HG03097 (cell line): Measurements from ENCODE around the gene ENKUR.
"Not testable (repeated sequence)": the region's sequence is repeated elsewhere in the genome, so short reads cannot be mapped to it uniquely, and the experiment has no call there.

Source experiments
- ATAC-seq: cut with Tn5 transposase; IDR thresholded peaks from one replicate; pipeline ENCODE4 v1.9.1; 2021; ENCODE audit not compliant: unreplicated experiment, low FRiP score

The ENKUR gene

GRCh38 chr10:25024528-25024927, 8.6 kb upstream of the ENKUR start:
- no peak for ATAC-seq

DNA sequence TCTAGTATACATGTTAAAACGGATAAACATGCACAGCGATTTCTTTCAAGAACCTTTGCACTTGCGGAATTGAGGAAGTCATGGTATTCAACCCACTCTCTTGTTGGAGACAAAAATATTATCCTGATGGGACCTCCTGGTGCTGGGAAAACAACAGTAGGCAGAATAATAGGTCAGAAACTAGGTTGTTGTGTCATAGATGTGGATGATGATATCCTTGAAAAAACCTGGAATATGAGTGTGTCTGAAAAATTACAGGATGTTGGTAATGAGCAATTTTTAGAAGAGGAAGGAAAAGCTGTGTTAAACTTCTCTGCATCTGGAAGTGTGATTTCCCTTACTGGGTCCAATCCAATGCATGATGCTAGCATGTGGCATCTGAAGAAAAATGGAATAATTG, 7.3 kb upstream of the ENKUR start:
- ATAC-seq, result no peak

- no peak for ATAC-seq
Observed at GRCh38 chr10:25018703-25019102, 2.7 kb upstream of the ENKUR start.

GRCh38 chr10:25017661-25018060, 1.7 kb upstream of the ENKUR start:
- ATAC-seq, result no peak

GRCh38 chr10:25017154-25017590, 1.2 kb upstream of the ENKUR start:
- no peak for ATAC-seq

DNA sequence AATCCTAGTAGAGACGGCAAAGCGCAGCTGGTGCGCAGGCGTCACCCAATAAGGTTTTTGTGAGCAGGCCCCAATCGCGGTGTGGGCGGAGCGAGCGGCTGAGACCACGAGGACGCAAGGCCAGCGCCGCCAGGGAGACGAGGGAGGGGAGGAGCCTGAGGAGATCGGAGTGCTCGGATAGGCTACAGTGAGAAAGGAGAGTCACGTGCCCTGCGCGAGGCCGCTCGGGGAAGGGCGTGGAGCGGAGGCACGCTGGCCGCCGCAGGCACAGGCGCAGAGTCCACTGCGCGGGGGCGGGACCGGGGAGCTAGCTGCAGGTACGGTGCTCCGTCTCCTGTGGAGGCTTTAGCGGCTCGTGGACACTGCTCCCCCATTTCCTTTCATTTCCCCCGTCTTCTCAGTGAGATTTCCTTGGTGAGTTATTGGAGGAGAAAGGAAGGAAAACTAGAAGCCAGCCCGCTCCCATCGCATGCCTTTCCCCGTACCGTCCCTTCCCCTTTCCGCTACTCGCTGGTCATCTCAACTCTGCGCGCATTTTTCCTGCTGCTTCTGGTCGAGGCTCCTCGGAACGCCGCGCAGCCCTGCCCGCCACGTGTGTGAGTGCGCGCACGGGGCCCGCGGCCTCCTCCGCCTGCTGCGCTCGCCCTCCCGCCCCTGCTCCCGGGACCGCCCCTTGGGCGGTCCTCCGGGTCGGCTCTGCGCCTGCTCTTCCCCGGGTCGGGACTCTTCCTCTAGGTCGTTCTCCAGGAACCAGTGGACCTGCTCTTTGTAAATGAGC, 607 bp upstream of the ENKUR start, which contains the start of gene THNSL1:
Gene THNSL1 (plus strand): TSS at position 237 of the 778 bp plus-strand sequence. CDS start 6,612 bp downstream, outside the sequence.
- ATAC-seq, result peak; percentile 100

DNA sequence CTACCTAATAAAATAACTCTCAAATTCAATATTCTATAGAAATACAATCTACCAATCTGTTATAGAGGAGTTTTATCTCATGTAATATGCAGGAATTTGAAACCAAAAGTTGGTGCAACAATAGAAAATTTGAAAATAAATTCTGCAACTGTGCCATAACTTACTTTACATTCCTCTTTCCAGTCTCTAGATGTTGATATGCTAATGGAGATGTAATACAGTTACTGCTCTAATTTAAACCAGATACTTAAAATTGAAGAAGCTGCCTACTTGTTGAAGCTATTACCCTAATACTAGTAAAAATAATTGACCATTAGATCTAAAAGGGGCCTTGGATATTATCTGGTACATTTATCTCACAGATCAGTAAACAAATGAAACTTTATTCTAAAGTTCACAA, 1.4 kb downstream of the ENKUR start:
- no peak for ATAC-seq

GRCh38 chr10:25011591-25011990, 4.4 kb downstream of the ENKUR start:
- not testable (repeated sequence) for ATAC-seq

- ATAC-seq, result no peak
Observed at GRCh38 chr10:24998044-24998443, 17.9 kb downstream of the ENKUR start.

DNA sequence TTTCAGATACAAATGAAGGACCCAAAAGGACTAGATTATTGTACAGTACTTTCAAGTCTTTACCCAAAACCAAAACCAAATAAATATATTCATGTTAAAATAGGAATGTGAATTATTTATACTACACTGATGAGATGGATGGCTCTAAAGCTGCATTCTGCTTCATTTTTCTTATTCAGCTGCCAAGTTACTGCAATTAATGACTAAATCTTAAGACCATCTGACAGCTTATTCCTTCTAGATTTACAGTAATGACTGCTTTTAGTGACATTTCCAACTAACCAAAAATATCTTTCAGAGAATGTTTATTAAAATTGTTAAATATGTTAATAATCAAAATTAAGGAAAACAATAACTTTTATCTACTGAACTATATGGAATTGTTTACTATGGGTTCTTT, 20.9 kb downstream of the ENKUR start:
- ATAC-seq, result no peak

DNA sequence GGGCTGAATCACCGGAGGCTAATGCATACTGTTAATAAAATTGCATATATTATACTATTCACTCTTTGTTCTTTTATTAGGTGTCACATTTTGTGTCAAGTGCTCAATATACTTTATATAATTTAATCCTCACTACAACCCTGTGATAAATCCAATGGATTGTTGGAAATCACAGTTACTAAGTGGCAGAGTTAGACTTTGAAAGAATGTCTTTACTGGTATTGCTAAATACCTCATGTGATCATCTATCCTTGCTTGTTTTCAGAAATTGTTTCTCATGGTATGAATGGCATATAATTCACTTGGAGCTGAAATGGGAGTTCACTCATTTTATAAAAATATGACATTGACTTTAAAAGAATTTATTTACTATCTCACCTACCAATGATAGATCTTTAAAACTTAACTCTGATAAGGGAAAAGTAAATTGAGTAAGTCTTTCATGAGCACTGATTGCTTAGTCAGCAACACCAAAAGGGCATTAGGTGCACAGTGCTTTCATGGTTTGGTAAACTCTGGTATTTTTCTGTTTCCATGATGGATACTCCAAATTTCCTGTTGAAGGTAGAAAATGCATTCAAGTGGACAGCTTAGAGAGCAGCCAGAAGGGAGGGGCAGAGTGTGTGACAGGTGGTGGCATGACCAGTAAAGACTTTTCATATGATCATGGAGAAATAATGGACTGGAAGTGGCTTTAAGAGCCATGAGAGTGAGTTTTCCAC, 22.6 kb downstream of the ENKUR start:
- no peak for ATAC-seq

DNA sequence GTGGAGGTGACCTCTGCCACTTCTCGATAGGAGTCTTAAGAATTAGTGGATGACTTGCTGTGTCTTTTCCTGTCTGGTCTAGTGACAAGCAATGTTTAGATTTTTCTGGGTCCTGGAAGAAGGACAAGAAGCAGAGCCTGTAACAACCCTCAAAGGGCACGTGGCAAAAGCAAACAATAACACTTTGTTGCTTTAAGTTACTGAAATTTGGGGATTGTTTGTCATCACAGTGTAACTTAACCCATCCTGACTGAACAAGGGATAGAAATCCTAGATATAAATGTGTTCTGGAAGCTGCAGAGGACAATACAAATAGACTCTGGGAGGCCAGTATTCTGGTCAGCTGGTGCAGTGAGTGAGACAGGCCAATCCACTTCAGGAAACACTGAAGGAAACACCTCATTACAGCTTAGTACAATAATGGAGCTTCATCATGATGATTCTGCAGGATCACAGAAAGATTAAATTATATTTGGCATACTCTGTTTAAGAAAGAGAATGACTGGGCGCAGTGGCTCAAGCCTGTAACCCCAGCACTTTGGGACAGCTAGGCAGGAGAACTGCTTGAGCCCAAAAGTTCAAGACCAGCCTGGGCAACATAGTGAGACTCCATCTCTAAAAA, 23.3 kb downstream of the ENKUR start:
- ATAC-seq, result no peak

GRCh38 chr10:24991298-24991697, 24.7 kb downstream of the ENKUR start:
- no peak for ATAC-seq

DNA sequence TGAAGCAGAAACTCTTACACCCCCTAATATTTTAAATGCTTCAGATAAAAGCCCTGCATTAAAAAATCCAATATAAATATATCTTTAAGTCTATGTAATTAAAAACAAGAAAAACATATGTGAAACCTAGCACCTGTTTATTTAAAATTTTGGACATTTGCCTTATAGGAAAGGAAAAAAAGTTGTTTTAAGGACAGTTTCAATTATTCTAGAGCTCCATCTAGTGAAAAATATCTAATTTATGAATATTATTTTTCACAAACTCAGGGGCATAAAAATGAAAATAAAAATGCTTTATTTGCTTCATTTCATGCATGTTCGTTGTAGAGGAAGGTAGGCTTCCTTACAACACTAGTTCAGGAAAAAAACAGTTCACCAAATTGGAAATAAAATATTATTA, 26.1 kb downstream of the ENKUR start:
- ATAC-seq, result no peak

- ATAC-seq, result no peak
Observed at GRCh38 chr10:24988831-24989640, 26.9 kb downstream of the ENKUR start.

- ATAC-seq, result no peak
Observed at GRCh38 chr10:24984906-24985305, 31.1 kb downstream of the ENKUR start.

DNA sequence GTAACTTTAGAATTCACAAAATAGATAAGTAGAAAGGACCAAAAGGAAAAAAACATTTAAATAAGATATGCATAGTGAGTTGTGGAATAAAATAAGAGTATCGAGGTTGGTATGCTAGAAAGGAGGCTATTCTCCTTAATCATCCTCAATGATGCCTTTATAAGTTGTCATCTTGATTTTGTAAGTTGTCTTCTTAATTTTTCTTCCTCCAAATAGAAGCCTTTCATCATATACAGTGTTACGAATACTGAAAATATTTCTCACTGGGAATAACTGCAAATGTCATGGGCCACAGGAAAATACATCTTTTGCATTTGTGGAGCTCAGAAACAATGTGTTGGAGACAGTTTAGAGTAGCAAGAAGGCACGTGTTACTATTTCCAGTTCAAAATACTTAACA, 32.0 kb downstream of the ENKUR start:
- ATAC-seq, result no peak

GRCh38 chr10:24983130-24983529, 32.8 kb downstream of the ENKUR start:
- no peak for ATAC-seq

DNA sequence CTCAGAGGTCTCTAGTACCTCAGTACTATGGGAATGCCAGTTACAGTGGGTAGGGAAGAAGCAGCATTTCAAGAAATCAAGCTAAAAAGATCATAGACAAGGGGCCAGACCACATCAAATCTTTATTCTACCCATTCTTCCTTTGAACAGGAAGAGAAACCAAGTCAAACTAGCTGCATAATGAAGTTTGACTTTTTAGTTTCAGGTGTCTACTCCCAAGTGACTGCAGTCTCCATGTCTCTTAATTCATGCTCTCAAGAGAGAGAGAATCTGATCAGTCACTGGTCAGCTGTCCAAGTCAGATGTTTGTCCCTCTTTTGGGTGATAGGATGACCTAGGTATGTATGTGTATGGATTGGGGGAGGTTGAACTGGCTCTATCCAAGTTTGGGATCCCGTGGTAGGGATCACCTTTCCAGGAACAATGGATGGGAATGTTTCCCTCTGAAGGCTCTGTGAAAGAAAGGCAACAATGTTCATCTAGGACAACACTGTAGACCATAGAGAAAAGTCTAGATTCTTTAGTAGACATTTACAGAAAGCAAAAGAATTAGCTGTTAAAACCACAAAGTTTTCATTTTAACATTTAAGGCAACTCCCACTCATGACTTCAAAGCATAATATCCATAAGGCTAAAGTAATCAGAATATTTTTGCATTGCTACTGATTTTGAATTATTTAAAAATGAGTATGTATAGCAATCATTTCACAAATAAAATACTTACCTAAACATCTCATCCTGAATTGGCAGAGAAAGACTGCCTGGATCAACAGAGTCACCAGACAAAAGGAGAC, 33.4 kb downstream of the ENKUR start:
- ATAC-seq, result no peak

GRCh38 chr10:24981161-24981710, 34.7 kb downstream of the ENKUR start:
- ATAC-seq, result no peak
